HT1080 (cell line): Measurements from ENCODE around the gene INPP4B. TPM values are rescaled to one million over a fixed set of nuclear protein-coding genes. Genes with fewer than 3 reads are reported as not detected.
"Not testable (repeated sequence)": the region's sequence is repeated elsewhere in the genome, so short reads cannot be mapped to it uniquely, and the experiment has no call there.

Experiments used
- DNase-seq: peaks from one replicate; pipeline ENCODE4 v3.0.0-alpha.2; 2015; ENCODE audit warnings: low read depth
- total RNA-seq: library from RNA; depleted of rRNA; stranded (reverse); fragments of >200 nt; shearing (Covaris generic); gene quantifications from 2 replicates; pipeline ENCODE4 v1.2.3, GENCODE V29; 2014

Gene INPP4B
- total RNA-seq, 1 experiment from 2014 or later = 9.3 TPM

DNA sequence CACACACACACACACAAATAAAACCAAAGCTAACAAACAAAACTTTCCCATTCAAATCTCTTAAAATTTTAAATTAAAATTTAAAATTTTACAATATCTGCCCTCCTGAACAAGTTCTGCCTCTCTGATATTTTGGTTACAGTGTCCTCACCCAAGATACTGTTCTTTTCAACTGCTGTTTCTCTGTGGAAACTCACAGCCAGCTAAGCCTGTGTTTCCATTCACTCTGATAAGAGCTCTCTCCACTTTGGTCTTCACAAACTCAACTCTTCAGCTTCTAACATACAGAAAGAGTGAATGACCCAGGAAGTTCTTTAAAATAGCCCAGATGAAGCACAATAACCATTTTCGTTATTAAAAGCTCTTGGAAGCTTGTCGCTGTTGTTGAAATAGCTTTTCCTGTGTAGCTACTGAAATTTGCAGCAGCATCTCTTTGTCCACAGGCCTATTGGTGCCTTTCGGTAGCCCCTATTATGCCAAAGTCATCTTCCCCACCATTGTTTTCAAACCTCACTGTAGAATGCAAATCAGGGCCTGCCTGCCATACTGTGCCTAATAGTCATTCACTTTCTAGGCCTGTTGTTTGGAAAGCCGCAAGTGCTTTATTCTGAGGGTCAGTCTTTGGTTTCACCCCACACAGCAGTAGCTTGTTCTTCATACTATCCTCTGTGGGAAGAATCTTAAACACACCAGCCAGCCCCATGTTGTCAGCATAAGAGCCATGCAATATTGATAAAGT is 19.4 kb downstream of the INPP4B start:
- DNase-seq = no peak

DNA sequence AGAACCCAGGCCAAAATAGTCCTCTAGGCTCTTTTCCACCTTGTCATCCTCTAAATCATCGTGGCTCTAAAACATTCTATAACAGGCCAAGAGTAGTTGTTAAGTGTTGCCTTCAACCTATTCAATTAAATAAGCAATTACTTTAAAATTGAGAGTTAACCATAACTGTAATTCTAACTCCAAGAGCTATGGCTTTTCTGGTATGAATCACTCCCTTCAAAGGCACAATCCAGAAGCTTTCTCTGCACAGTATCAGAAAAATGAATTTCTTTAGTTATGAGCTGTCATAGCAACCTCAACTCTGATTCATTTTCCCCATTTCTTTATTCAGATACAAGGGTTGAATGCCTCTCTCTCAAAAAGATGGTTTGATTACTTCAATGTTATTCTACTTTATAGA is 21.7 kb downstream of the INPP4B start:
- DNase-seq = no peak

DNA sequence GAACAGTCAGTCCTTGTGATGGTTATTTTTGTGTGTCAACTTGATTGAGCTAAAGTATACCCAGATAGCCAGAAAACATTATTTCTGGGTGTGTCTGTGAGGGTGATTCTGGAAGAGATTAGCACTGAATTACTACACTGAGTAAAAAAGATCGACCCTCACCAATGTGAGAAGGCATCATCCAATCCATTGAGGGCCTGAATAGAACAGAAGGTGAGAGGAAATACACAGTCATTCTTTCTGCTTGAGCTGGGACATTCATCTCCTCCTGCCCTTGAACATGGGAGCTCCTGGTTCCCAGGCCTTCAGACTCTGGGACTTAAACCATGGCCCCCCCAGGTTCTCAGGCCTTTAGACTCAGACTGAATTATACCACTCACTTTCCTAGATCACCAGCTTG is 22.3 kb downstream of the INPP4B start:
- no peak for DNase-seq

DNA sequence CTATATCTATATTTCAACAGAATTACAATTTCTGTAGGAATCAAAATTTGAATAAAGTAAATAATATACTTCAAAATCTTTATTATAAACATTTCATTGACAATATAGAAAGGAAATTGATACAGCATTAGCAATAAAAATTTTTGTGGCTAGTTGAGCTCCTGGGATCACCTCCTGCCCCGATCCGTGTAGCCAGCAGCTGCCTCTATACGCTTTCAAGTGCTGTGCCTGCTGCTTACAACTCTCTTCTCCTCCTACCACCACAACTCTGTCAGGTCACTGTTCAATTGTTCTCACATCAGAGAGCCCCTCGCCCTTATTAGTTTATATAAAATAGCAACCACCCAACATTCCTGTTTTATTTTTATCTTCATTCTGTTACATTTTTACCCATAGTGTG is 27.6 kb downstream of the INPP4B start:
- DNase-seq = no peak

GRCh38 chr4:142818031-142818430 is 28.1 kb downstream of the INPP4B start:
- peak; percentile 43 for DNase-seq

GRCh38 chr4:142817442-142817841 is 28.7 kb downstream of the INPP4B start:
- peak; percentile 92 for DNase-seq

GRCh38 chr4:142815834-142816233 is 30.3 kb downstream of the INPP4B start:
- DNase-seq = peak; percentile 67

- DNase-seq = no peak
Measured at GRCh38 chr4:142813388-142813787, 32.7 kb downstream of the INPP4B start.

DNA sequence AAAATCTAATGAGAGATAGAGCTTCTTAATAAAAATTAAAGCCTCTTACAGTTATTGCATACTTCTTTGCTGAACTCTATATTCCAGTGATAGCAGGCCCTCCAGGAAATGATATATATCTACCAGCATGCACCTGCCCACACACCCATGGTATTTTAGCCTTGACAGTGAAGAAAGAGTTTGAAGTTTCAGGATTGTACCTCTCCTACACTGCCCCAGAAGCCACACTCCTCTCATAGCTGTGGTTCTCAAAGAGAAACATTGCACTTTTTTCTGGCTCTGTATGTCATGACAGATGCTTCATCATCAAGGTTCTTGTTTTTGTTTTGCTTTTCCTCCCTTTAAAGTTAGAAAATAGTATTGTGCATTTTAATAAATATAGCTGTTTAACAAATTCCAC is 34.0 kb downstream of the INPP4B start:
- no peak for DNase-seq

DNA sequence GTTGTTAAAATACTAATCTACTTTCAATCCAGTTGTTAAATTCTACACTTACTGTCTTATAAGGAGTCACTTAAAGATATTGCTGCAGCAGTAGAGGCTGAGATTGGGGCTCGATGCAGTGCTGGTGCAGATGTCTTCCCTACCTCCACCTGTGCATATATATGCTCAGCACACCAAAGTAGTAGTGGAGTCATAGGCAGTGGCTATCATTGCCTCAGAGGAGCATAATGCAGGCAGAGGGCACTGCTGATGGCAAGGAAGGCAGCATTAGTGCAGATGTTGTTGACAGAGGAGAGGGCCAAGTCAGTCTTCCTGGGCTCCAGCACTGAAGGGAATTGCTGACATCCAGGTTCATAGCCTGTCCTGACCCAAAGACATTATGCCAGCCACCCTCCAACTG is 35.1 kb downstream of the INPP4B start:
- no peak for DNase-seq

GRCh38 chr4:142809559-142809958 is 36.5 kb downstream of the INPP4B start:
- no peak for DNase-seq

GRCh38 chr4:142803879-142804278 is 42.2 kb downstream of the INPP4B start:
- DNase-seq = not testable (repeated sequence)

GRCh38 chr4:142801966-142802365 is 44.1 kb downstream of the INPP4B start:
- DNase-seq = peak; percentile 11

- peak; percentile 69 for DNase-seq
Measured at GRCh38 chr4:142781114-142781513, 65.0 kb downstream of the INPP4B start.

DNA sequence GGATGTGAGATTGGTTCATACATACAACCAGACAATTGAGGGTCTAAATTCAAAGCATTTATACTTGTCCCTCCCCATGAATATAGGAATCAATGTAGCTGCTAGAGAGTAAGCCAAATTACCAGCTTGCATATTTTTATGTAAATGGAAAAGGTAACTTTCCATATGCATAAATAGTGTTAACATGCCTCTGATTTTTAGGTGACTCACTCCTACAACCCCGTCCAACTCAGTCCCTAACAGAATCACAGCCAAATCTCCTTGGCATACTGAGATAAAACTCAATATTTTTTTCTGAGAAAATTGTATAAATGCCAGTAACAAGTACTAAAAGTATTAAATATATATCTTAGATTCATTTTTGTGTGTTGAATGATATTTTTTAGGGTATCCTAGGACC is 67.2 kb downstream of the INPP4B start:
- DNase-seq = no peak

- no peak for DNase-seq
Measured at GRCh38 chr4:142778430-142778829, 67.7 kb downstream of the INPP4B start.

DNA sequence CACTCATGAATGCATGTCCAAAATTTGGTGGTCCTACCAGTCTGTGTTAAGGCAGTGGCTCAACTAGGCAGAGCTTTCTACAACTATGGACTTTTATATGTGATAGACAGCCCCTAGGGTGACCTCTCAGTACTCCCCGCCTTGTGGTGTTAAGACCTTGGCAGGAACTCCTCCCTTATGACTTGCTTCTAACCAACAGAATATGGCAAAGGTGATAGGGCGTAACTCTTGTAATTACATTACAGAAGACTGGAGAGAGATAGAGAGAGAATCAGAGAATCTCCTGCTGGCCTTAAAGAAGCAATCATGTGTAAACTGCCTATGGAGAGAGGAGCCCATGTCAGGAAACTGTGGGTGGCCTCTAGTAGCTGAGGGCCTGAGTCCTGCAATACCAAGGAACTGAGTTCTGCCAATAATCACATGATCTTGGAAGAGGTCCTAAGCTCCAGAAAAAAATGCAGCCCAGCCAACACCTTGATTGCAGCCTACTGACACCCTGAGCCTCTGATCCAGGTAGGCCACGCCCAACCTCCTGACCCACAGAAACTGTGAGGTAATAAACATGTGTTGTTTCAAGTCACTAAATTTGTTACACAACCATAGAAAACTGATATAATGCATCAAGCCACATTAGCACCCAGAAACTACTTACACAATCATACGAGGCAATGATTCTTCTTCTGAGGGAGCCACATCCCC is 68.9 kb downstream of the INPP4B start:
- no peak for DNase-seq

DNA sequence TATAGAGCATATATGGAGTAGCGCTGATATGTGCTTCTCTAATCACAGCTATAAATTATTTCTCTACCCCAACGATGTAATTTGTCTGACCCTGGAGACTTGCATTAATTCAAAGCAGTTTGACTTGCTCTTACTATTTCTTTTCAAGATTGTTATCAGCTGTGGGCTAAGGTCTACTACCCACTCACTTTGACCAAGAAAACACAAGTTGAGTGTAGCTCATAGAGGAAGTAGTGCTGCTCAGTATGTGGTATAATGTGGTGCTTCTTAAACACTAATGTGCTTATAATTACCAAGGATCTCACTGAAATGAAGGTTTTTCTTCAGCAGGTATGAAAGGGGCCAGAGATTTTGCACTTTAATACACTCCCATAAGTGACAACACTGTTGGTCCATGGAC is 70.1 kb downstream of the INPP4B start:
- no peak for DNase-seq

- no peak for DNase-seq
Measured at GRCh38 chr4:142773505-142773904, 72.6 kb downstream of the INPP4B start.

DNA sequence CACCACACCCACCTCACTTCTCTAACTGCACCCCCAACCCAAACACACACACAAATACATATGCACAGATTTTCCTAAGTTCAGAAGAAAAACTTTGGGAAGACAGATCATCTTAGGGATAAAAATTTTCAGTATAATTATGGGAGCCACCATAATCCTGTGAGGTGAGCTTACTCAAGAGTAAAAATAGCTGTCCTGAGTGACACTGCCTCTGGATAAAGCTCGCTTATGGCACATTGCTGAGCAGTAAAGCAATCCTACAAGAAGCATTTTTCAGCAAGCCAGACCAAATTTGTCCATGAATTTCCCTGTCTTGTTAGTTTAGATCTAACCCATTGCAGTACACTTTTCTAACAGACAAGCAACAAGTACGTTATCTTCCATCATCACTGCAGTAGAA is 83.8 kb downstream of the INPP4B start:
- DNase-seq = no peak

DNA sequence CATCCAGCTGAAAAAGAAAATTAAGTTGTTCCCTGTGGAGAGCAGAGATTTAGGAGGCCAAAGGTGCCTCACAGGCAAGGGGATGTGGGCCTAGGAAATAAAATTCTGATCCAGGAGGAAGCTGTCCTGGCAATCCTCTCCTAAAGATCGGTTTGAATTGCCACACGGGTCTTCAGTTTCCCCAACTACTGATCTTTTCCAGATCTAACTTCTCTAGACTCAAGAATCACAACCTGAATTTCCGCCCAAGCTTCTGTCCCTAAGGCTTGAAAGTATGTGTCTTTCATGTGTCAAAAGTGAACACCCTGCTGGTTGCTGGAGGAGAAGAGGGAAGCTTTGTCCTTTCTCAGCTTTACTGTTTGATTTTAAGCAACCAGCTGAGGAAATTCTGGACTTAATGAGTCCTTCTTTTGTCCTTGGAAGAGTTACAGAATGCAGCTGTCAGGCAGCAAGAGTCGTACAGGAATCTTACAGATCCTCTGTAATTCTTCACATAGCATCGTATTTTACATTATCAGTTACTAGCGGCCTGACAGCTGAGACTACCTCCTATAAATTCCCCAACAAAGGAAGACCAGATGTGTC is 93.8 kb downstream of the INPP4B start:
- DNase-seq = no peak

GRCh38 chr4:142743121-142743825 is 102.8 kb downstream of the INPP4B start:
- peak; percentile 39 for DNase-seq
